HG03025 (cell line): ENCODE measurements around the gene STK39.
A peak's percentile ranks its signal among the peaks of the same experiment; 100 is the strongest.

ENCODE experiments used
- ATAC-seq: cut with Tn5 transposase; IDR thresholded peaks from one replicate; pipeline ENCODE4 v1.9.1; 2021; ENCODE audit warnings: mild to moderate bottlenecking, moderate library complexity; ENCODE audit not compliant: unreplicated experiment, low FRiP score

Gene STK39

DNA sequence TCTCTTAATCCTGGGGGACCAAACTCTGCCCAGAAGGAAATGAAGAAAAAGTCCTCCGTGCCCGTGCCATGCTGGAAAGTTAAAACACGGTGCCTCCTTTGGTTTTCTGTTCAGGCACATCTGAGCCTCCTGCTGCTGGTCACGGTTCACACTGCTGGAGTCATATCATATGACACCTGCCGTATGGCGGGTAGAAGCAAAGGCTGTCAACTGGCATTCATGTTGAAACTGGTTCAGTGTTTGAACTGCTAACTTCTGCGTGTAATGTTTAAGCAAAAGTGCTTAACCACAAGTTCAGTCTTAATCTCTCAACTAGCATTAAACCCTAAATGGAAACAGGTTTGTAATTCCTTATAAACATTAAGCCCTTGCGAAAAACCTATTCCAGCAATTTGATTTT, 3.1 kb downstream of the STK39 start:
- no peak for ATAC-seq

- no peak for ATAC-seq
Measured at GRCh38 chr2:168243061-168243460, 4.3 kb downstream of the STK39 start.

DNA sequence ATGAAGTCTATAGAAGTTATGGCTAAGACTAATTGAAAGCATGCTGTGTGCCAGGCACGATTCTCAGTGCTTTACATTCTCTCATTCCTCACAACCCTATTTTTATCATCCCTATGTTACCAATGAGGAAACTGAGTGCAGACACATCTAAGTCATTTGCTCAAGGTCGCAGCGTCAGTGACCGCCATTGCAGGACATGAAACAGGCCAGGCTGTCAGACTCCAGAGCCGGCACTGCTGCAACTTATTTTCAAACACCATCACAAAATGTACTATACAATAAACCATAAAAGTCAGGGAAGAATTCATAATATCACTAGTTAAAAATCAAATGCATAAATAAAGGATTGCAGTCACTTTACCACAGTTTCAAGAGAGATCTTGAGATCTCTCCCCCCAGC, 5.6 kb downstream of the STK39 start:
- no peak for ATAC-seq

DNA sequence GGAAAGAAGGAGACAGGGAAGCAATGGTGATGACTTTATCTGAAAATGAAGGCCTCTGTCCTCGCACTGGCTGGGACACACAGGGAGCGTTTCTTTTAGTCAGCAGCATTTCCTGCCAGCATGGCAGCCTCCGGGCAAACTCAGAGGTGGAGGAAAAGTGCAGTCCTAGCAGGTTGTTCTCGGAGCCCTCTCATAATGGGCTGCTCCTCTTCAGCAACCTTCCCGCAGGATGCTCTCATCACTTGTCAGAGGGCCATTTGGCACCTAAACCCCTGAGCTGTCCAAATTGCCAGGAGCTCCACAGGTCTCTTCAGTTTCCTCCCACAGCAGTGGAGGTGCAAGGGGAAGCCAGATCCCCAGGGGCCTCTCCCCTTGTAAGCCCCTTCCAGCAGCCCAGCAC, 6.2 kb downstream of the STK39 start:
- no peak for ATAC-seq

DNA sequence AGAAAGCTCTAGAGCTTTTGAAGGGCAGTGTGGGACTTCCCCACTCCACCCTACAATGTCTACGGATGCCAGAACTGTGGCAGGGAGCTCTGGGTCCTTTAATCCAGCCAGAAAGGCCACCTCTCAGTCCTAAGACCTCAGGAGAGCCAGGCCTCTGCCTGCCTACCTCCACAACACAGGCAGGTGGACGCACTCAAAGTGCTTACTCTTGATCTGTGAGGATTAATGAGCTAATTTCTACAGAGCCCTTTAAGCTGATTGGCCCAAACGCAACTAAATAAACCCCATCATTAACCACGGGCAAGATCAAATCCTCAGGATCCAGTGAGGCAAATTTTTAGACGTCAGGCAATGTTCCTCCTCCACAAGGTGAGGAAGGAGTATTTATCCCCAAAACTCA, 8.1 kb downstream of the STK39 start:
- no peak for ATAC-seq

- ATAC-seq = no peak
Measured at GRCh38 chr2:168237741-168238140, 9.7 kb downstream of the STK39 start.

DNA sequence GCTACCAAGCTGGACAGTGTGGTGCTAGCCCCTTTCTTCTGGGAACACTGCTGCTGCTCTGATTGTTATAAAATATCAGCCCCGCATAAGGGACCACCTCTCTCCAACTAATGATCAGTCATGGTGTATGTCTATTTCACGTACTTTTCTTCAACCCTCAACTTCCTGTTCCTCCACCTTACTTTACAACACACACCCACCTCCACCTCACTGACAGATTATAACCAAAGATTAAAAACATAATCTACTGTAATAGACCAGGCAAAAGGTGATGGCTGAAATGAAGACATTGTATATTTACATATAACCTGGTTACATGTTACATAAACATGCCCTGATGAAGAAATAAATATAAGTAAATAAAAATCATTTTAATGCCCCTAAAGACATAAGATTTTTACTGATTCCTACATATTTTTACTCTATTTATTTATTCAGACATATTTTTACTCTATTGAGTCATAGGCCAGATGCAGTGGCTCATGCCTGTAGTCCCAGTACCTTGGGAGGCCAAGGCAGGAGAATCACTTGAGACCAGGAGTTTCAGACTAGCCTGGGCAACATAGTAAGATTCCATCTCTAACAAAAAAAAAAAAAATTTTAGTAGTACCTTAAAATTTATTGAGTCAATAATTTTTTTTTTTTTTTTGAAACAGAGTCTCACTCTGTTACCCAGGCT, 12.8 kb downstream of the STK39 start:
- no peak for ATAC-seq

- no peak for ATAC-seq
Measured at GRCh38 chr2:168233726-168234406, 13.5 kb downstream of the STK39 start.

DNA sequence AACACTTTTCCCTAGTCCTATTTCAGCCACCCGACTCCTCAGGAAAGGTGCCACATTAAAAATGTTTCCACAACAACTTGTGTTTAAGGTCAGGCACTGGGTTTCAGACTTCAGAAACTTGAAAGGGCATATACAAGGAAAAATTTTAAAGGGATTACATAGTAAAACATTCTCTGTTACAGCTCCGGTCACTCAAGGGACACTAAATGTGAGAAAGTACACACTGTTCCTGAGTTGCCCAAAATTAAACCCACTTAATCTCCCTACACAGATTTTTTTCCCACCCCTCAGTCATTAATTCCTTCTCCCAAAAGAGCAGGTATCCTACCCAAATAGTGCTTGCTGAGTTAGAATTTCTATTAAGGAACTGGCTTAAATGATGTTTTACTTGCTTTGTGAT, 14.2 kb downstream of the STK39 start:
- ATAC-seq = no peak

- no peak for ATAC-seq
Measured at GRCh38 chr2:168231609-168232241, 15.7 kb downstream of the STK39 start.

DNA sequence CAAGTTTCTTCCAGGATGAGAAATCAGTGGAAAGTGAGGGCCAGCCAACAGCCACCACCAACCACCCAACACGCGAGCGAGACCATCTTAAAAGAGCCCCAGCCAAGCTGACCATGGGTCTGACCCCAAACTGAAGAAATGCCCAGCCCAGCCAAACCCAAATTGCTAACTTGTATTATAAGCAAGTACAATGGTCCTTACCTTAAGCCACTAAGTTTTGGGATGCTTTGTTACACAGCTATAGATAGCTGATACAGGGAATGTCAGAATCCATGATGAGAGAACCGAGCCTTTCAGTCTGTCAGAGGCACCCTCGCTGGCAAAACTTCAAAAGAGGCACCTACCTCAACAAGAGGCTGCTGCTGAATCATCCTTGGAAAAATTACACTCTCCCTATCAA, 17.0 kb downstream of the STK39 start:
- ATAC-seq = no peak

GRCh38 chr2:168224346-168224745, 23.0 kb downstream of the STK39 start:
- ATAC-seq = no peak

- ATAC-seq = no peak
Measured at GRCh38 chr2:168222088-168222487, 25.3 kb downstream of the STK39 start.

- ATAC-seq = no peak
Measured at GRCh38 chr2:168220965-168221819, 26.2 kb downstream of the STK39 start.

DNA sequence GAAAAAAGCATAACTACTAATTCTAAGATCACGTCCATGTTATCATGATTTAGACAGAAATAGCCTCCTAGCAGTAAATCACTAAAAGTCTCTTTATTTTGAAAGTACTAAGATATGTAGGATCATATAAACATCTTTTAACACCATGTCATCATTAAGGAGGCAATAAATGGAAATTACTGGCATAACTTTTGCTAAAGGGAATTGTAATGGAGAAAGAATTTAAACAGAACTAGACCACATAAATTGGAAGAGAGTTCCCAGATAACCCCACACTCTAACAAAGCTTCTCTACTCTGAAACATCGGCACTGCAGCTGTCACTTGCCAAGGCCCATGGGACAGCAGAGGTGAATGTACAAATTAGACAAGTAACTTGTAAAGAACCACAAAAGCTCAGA, 29.5 kb downstream of the STK39 start:
- ATAC-seq = no peak

GRCh38 chr2:168216351-168217005, 30.9 kb downstream of the STK39 start:
- no peak for ATAC-seq

GRCh38 chr2:168215813-168216212, 31.6 kb downstream of the STK39 start:
- no peak for ATAC-seq

GRCh38 chr2:168212866-168213265, 34.5 kb downstream of the STK39 start:
- no peak for ATAC-seq

- ATAC-seq = no peak
Measured at GRCh38 chr2:168212167-168212566, 35.2 kb downstream of the STK39 start.

GRCh38 chr2:168211664-168212163, 35.7 kb downstream of the STK39 start:
- ATAC-seq = peak; percentile 78
